Fibroblast of skin of right biceps (primary cell): ENCODE measurements around the gene SPPL2C.

Source experiments
- DNase-seq: peaks from one replicate; pipeline ENCODE4 v3.0.0-alpha.2; 2013

SPPL2C gene

GRCh38 chr17:45844695-45845375 is at the start of gene SPPL2C:
SPPL2C (plus strand) TSS chr17:45844881; CDS start chr17:45844907, 26 bp downstream.
- no peak for DNase-seq

- no peak for DNase-seq
Measured at GRCh38 chr17:45800816-45801215, 43.9 kb upstream of the SPPL2C start.

GRCh38 chr17:45801421-45801820 is 43.3 kb upstream of the SPPL2C start:
- DNase-seq: no peak

- DNase-seq: no peak
Measured at GRCh38 chr17:45808845-45809244, 35.8 kb upstream of the SPPL2C start.

GRCh38 chr17:45809499-45809898 is 35.2 kb upstream of the SPPL2C start:
- DNase-seq: no peak

- DNase-seq: peak; percentile 10
Measured at GRCh38 chr17:45812102-45812501, 32.6 kb upstream of the SPPL2C start.

- no peak for DNase-seq
Measured at GRCh38 chr17:45813048-45813725, 31.5 kb upstream of the SPPL2C start.

- no peak for DNase-seq
Measured at GRCh38 chr17:45814622-45815606, 29.8 kb upstream of the SPPL2C start.

GRCh38 chr17:45815752-45816151 is 28.9 kb upstream of the SPPL2C start:
- DNase-seq: no peak

- no peak for DNase-seq
Measured at GRCh38 chr17:45818041-45818440, 26.6 kb upstream of the SPPL2C start.

- no peak for DNase-seq
Measured at GRCh38 chr17:45818699-45819098, 26.0 kb upstream of the SPPL2C start.

GRCh38 chr17:45819632-45820031 is 25.0 kb upstream of the SPPL2C start:
- no peak for DNase-seq

- DNase-seq: no peak
Measured at GRCh38 chr17:45820052-45820780, 24.5 kb upstream of the SPPL2C start.

- no peak for DNase-seq
Measured at GRCh38 chr17:45821147-45821546, 23.5 kb upstream of the SPPL2C start.

- DNase-seq: no peak
Measured at GRCh38 chr17:45823598-45823997, 21.1 kb upstream of the SPPL2C start.

- DNase-seq: no peak
Measured at GRCh38 chr17:45824475-45824874, 20.2 kb upstream of the SPPL2C start.

- DNase-seq: no peak
Measured at GRCh38 chr17:45824901-45825492, 19.7 kb upstream of the SPPL2C start.

GRCh38 chr17:45825792-45826191 is 18.9 kb upstream of the SPPL2C start:
- DNase-seq: no peak

GRCh38 chr17:45826919-45827588 is 17.6 kb upstream of the SPPL2C start:
- no peak for DNase-seq

GRCh38 chr17:45828171-45828570 is 16.5 kb upstream of the SPPL2C start:
- no peak for DNase-seq

- DNase-seq: no peak
Measured at GRCh38 chr17:45828582-45829133, 16.0 kb upstream of the SPPL2C start.
